ENCODE data around the gene PKD1.
A peak's percentile ranks its signal among the peaks of the same experiment; 100 is the strongest.

GRCh38 chr16:2056681-2057407, 78.9 kb downstream of the PKD1 start:
- TF ChIP-seq CTCF (IDR thresholded peaks at IDR 0.05 in 4 of 5, conservative IDR thresholded peaks at IDR 0.05 in 1 of 5) (peak in 1 of 5 experiments; percentile 27), POLR2A (IDR thresholded peaks at IDR 0.05) (no peak)
